Testis (tissue), 3 donors: ENCODE data around the gene TRUB2. TPM values are rescaled to one million over a fixed set of nuclear protein-coding genes. Genes with fewer than 3 reads are reported as not detected.

Experiments
- DNase-seq: peaks from one replicate; pipeline ENCODE4 v3.0.0-alpha.2; 2019
- H3K27ac ChIP-seq, 2 donors: fragments of 200-600 bp; sonication (generic); one replicate each; pipeline ENCODE4 v1.5.1; 2019
- H3K27me3 ChIP-seq: fragments of 200-600 bp; sonication (generic); one replicate; pipeline ENCODE4 v1.5.1; 2019
- H3K36me3 ChIP-seq: fragments of 200-600 bp; sonication (generic); one replicate; pipeline ENCODE4 v1.5.1; 2017; ENCODE audit warnings: low read depth; ENCODE audit errors: missing control alignments
- H3K4me1 ChIP-seq: fragments of 200-600 bp; sonication (generic); one replicate; pipeline ENCODE4 v1.5.1; 2019
- H3K4me3 ChIP-seq, 2 donors: fragments of 200-600 bp; sonication (generic); one replicate each; pipeline ENCODE4 v1.5.1; 2017 to 2019
- H3K9me3 ChIP-seq: fragments of 200-600 bp; sonication (generic); one replicate; pipeline ENCODE4 v1.5.1; 2017
- POLR2A ChIP-seq: fragments of 450-650 bp; IDR thresholded peaks from one replicate; pipeline ENCODE4 v1.6.1; 2017; ENCODE audit warnings: antibody characterized with exemption, mild to moderate bottlenecking, moderate library complexity
- WGBS, 2 donors: methylation state at CpG; one replicate each; pipeline ENCODE4 v1.1.5; 2018; 5-methylcytosine and 5-hydroxymethylcytosine counted together
- intact Hi-C: fragments of 100-400 bp; cut with DNase I; formaldehyde crosslinking; loops from one replicate; pipeline ENCODE4 v1.15.1; 2023; ENCODE audit warnings: low total_unique reads
- polyA plus RNA-seq: library from polyadenylated mRNA; stranded (reverse); fragments of 350-450 nt; fragmentation: Illumina TruSeq; extraction: RNeasy Lipid Tissue Mini Kit (QIAGEN cat#74804); gene quantifications from one replicate; pipeline ENCODE4 v1.2.3, GENCODE V29; 2014; ENCODE audit warnings: low read depth, low replicate concordance; ENCODE audit not compliant: insufficient read depth
- total RNA-seq, 2 donors: library from RNA; depleted of rRNA; stranded (reverse); fragments of >200 nt; gene quantifications; one replicate each; pipeline ENCODE4 v1.2.3, GENCODE V29; 2016
- TF ChIP-seq, protein P1 (sequence below), 3 experiments: fragments of 450-650 bp in 2 of 3; fragments of 200-600 bp in 1 of 3; sonication (generic) in 1 of 3; IDR thresholded peaks; one replicate each; pipeline ENCODE4 v1.5.1; 2016 to 2019; ENCODE audit warnings: antibody characterized with exemption in 3 of 3, mild to moderate bottlenecking in 2 of 3, moderate library complexity in 1 of 3

Gene TRUB2
- total and polyA plus RNA-seq, 3 donors from 2014 or later = 14.6 to 29.7 (median 15.0) TPM

DNA sequence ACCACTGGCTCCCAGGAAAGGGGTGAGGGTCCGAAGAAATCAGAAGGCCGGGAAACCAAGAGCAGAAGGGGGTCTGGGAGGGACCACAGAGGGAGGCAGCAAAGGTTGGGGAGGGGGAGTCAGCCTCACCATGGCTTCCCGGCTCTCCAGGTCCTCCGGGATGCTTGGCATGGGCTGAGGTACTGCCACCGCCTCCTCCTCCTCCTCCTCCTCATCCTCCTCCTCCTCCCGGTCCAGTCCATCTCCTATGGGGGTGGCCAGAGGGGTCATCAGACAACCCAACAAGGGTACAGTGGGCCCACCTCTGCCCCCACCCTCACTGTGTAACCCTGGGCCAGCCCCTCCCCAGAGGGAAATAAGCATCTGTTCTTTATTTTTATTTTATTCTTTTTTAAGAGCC, 63.9 kb downstream of the TRUB2 start:
- Histone ChIP-seq H3K36me3 (peaks cover 5% of the 10 kb centered on the region), H3K27me3 (no peaks in the 10 kb centered on the region), H3K4me3 (no peak overlapping the region), H3K27ac (no peak overlapping the region), H3K4me1 (no peaks in the 10 kb centered on the region), H3K9me3 (no peaks in the 10 kb centered on the region)
- TF ChIP-seq, protein P1, sequence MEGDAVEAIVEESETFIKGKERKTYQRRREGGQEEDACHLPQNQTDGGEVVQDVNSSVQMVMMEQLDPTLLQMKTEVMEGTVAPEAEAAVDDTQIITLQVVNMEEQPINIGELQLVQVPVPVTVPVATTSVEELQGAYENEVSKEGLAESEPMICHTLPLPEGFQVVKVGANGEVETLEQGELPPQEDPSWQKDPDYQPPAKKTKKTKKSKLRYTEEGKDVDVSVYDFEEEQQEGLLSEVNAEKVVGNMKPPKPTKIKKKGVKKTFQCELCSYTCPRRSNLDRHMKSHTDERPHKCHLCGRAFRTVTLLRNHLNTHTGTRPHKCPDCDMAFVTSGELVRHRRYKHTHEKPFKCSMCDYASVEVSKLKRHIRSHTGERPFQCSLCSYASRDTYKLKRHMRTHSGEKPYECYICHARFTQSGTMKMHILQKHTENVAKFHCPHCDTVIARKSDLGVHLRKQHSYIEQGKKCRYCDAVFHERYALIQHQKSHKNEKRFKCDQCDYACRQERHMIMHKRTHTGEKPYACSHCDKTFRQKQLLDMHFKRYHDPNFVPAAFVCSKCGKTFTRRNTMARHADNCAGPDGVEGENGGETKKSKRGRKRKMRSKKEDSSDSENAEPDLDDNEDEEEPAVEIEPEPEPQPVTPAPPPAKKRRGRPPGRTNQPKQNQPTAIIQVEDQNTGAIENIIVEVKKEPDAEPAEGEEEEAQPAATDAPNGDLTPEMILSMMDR (IDR thresholded peaks at IDR 0.05) = no peak
- no peak for TF ChIP-seq POLR2A
- DNase-seq = no peak
- intact Hi-C loops = no loop called here
- WGBS, 2 donors = 88 to 89% methylated on average over 6 of the region's 6 CpGs

DNA sequence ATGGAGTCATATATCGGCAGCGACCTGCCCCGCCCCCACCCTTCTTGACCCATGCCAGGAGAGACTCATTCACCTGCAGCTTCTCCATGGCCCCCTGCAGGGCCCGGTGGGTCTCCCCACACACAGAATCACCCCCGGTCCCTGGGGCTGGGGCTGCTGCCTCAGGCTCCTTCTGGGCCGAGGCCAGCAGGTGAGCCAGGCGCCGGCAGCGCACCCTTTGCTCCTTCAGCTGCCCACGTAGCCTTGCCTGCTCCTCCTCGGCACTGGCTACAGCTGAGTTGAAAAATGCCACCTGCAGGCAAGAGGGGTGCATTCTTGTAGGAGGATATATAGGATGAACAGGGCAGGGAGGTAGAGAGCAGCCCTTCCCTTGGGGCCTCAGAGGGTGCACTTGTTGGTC, 64.3 kb downstream of the TRUB2 start:
- no peak overlapping the region for H3K27ac ChIP-seq
- no peaks in the 10 kb centered on the region for H3K27me3 ChIP-seq
- peaks cover 5% of the 10 kb centered on the region for H3K36me3 ChIP-seq
- no peaks in the 10 kb centered on the region for H3K4me1 ChIP-seq
- intact Hi-C loops = no loop called here
- TF ChIP-seq, protein P1 (IDR thresholded peaks at IDR 0.05) = no peak
- no peak for TF ChIP-seq POLR2A
- no peaks in the 10 kb centered on the region for H3K9me3 ChIP-seq
- WGBS, 2 donors = 84 to 93% methylated on average over 9 to 10 of the region's 11 CpGs
- H3K4me3 ChIP-seq = no peak overlapping the region
- no peak for DNase-seq

DNA sequence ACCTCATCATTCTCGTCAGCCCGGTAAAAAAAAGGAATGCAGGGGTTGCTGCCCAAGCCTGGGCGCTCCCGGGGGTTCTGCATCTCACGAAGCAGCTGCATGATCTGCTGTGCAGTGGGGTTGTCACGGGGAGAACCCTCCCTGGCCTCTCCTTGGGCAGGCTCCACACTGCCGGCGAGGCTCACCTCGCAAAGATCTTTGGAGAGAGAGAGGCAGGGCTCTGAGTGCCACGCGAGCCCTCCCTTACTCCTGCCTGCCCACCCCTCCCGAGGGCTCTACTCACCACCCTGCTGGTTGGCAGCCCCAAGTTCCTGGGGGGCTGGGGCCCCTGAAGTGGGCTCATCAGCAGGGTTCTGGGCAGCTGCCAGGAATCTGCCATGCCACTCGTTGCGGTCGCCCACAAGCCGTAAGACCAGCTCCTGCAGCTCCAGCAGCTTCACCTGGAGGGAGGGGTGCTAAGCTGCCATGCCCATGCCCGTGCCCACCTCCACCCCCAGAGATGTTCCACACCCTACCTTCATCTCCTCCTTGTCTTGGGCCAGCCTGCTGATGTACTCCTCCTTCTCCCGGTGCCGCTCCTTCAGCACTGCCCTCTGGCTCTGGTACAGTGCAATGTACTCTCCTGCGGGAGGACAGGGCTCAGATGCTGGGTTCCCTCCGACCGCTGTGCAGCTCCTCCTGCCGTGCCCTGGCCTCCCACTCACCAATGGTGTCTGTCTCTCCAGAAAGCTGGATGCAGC, 65.0 kb downstream of the TRUB2 start:
- Histone ChIP-seq H3K27me3 (no peaks in the 10 kb centered on the region), H3K9me3 (no peaks in the 10 kb centered on the region), H3K4me1 (no peaks in the 10 kb centered on the region), H3K4me3 (no peak overlapping the region), H3K36me3 (peaks cover 5% of the 10 kb centered on the region), H3K27ac (no peak overlapping the region)
- intact Hi-C loops = no loop called here
- no peak for DNase-seq
- TF ChIP-seq POLR2A = no peak
- TF ChIP-seq, protein P1 (IDR thresholded peaks at IDR 0.05) = no peak
- 83 to 85% methylated on average over 16 to 23 of the region's 23 CpGs for WGBS, 2 donors

Other genes with a start within 250 kb of the TRUB2 start
- 10 to 100 TPM; 95.8 to 96.4 TPM for gene PTGES2, start 194.7 kb downstream of the TRUB2 start, total RNA-seq
- 53.1 TPM for gene PTGES2, start 194.7 kb downstream of the TRUB2 start, polyA plus RNA-seq
- not detected for gene LCN2, start 173.0 kb downstream of the TRUB2 start, total RNA-seq
- gene LCN2, start 173.0 kb downstream of the TRUB2 start, polyA plus RNA-seq = 2.2 TPM
- gene BBLN, start 162.2 kb downstream of the TRUB2 start, total RNA-seq = 100 to 1,000 TPM; 219 to 225 TPM
- gene BBLN, start 162.2 kb downstream of the TRUB2 start, polyA plus RNA-seq = 56.9 TPM
- gene CIZ1, start 130.9 kb downstream of the TRUB2 start, total RNA-seq = 100 to 1,000 TPM; 114 to 115 TPM
- gene CIZ1, start 130.9 kb downstream of the TRUB2 start, polyA plus RNA-seq = 159 TPM
- gene DNM1, start 119.1 kb downstream of the TRUB2 start, total RNA-seq = 1 to 10 TPM; 8.0 to 9.8 TPM
- 10.7 TPM for gene DNM1, start 119.1 kb downstream of the TRUB2 start, polyA plus RNA-seq
- 100 to 1,000 TPM; 103 to 133 TPM for gene GOLGA2, start 46.4 kb downstream of the TRUB2 start, total RNA-seq
- gene GOLGA2, start 46.4 kb downstream of the TRUB2 start, polyA plus RNA-seq = 79.8 TPM
- gene SWI5, start 46.2 kb downstream of the TRUB2 start, total RNA-seq = 100 to 1,000 TPM in 1 of 2 donors, 10 to 100 TPM in 1; 69.3 to 131 TPM
- 164 TPM for gene SWI5, start 46.2 kb downstream of the TRUB2 start, polyA plus RNA-seq
- gene COQ4, start 392 bp upstream of the TRUB2 start, total RNA-seq = 10 to 100 TPM; 54.9 to 65.0 TPM
- 50.9 TPM for gene COQ4, start 392 bp upstream of the TRUB2 start, polyA plus RNA-seq
- gene SLC27A4, start 18.1 kb upstream of the TRUB2 start, total RNA-seq = 10 to 100 TPM; 32.8 to 38.0 TPM
- 37.1 TPM for gene SLC27A4, start 18.1 kb upstream of the TRUB2 start, polyA plus RNA-seq
- gene URM1, start 48.9 kb upstream of the TRUB2 start, total RNA-seq = 10 to 100 TPM; 31.5 to 36.8 TPM
- 51.1 TPM for gene URM1, start 48.9 kb upstream of the TRUB2 start, polyA plus RNA-seq
- gene CERCAM, start 98.4 kb upstream of the TRUB2 start, total RNA-seq = 10 to 100 TPM; 19.7 to 21.7 TPM
- 26.0 TPM for gene CERCAM, start 98.4 kb upstream of the TRUB2 start, polyA plus RNA-seq
- 100 to 1,000 TPM; 189 to 421 TPM for gene ODF2, start 133.6 kb upstream of the TRUB2 start, total RNA-seq
- 634 TPM for gene ODF2, start 133.6 kb upstream of the TRUB2 start, polyA plus RNA-seq
- 10 to 100 TPM; 44.7 to 59.7 TPM for gene GLE1, start 182.3 kb upstream of the TRUB2 start, total RNA-seq
- gene GLE1, start 182.3 kb upstream of the TRUB2 start, polyA plus RNA-seq = 82.3 TPM
- 100 to 1,000 TPM; 653 to 665 TPM for gene SPTAN1, start 230.1 kb upstream of the TRUB2 start, total RNA-seq
- gene SPTAN1, start 230.1 kb upstream of the TRUB2 start, polyA plus RNA-seq = 299 TPM